Measurements from ENCODE around the gene ZDHHC16. TPM values are rescaled to one million over a fixed set of nuclear protein-coding genes. Genes with fewer than 3 reads are reported as not detected.

Gene ZDHHC16
- total and polyA plus RNA-seq, 10 of the 15 experiments (the other 5 are each of a cell fraction or from before 2014, with no cell fraction given), result 16.8 to 63.1 (median 29.8) TPM

- Histone ChIP-seq H4K20me1 (ENCODE audit: control insufficient read depth, insufficient read depth) (peaks cover 8% of the 10 kb centered on the region; the same call in 1 of the 2 replicates), H3K4me2 (ENCODE audit: control insufficient read depth, insufficient read depth) (peak overlapping the region; percentile 78), H3K79me2 (ENCODE audit: control insufficient read depth, insufficient read depth, low read length) (peaks cover 58% of the 10 kb centered on the region), H3K4me3 (peak overlapping the region; percentile 92), H3K27ac (ENCODE audit: control insufficient read depth, insufficient read depth) (peak overlapping the region; percentile 95), H3K36me3 (ENCODE audit: control insufficient read depth in 2 of 2, insufficient read depth in 2 of 2, low read length in 1 of 2) (peaks cover 9 to 22% of the 10 kb centered on the region in 2 experiments; a peak in 3 of 4 replicates), H2AFZ (ENCODE audit: control insufficient read depth, low read depth, low read length) (no peak overlapping the region), H3K9me3 (replicated peaks; ENCODE audit: control insufficient read depth, insufficient read depth, low read length) (no peaks in the 10 kb centered on the region), H3K27me3 (replicated peaks in 1 of 2; ENCODE audit: control insufficient read depth in 2 of 2, insufficient read depth in 2 of 2, low read length in 1 of 2) (no peaks in the 10 kb centered on the region), H3K9ac (ENCODE audit: control insufficient read depth, insufficient read depth, low read length) (peak overlapping the region; percentile 89), H3K4me1 (ENCODE audit: control insufficient read depth, insufficient read depth, low read length) (peaks cover 10% of the 10 kb centered on the region)
- ChIA-PET RAD21 (ENCODE audit: unreplicated experiment) (interaction anchor here (1.4 to 1.9 kb wide), 2 partner anchors 16 to 21 kb away, joined by 3 to 4 read pairs; no protein-coding TSS in a partner anchor), CTCF (interaction anchor here (0.8 to 1.9 kb wide), 6 partner anchors 18 to 149 kb away, joined by 3 to 10 read pairs (median 4); partner anchors contain the start of gene RRP12), SMC1A (ENCODE audit: uncharacterized antibody, unreplicated experiment) (interaction anchor here (1.0 to 2.1 kb wide), 4 partner anchors 15 to 27 kb away, joined by 3 to 12 read pairs (median 3); partner anchors contain the start of gene RRP12), POLR2A (interaction anchor here (1.4 to 2.6 kb wide), 4 partner anchors 9 to 28 kb away, joined by 3 to 9 read pairs (median 8); partner anchors contain the start of gene RRP12)
- no peak for TF ChIP-seq PKNOX1 (IDR thresholded peaks at IDR 0.05)
- no peak for TF ChIP-seq PML (IDR thresholded peaks at IDR 0.05; ENCODE audit: low read length)
- 0 out of 2 replicates have a peak, but pooled peaks have one; percentile 22 for TF ChIP-seq POLR2AphosphoS5 (IDR thresholded peaks at IDR 0.05; ENCODE audit: low read length)
- no peak for TF ChIP-seq NFYB (IDR thresholded peaks at IDR 0.05; ENCODE audit: insufficient read depth, low read depth, low read length)
- TF ChIP-seq NR2C1 (IDR thresholded peaks at IDR 0.05), result peak; percentile 63
- TF ChIP-seq YY1 (IDR thresholded peaks at IDR 0.05; ENCODE audit: low read depth, low read length), result 0 out of 2 replicates have a peak, but pooled peaks have one; percentile 9
- TF ChIP-seq NFXL1 (IDR thresholded peaks at IDR 0.05; ENCODE audit: borderline replicate concordance), result no peak
- TF ChIP-seq CREB1 (IDR thresholded peaks at IDR 0.05; ENCODE audit: low read depth), result 0 out of 2 replicates have a peak, but pooled peaks have one; percentile 17
- no peak for TF ChIP-seq HCFC1 (IDR thresholded peaks at IDR 0.05; ENCODE audit: low read length)
- 0 out of 2 replicates have a peak, but pooled peaks have one; percentile 15 for TF ChIP-seq POLR2A (IDR thresholded peaks at IDR 0.05; ENCODE audit: low read depth, low read length)
- no peak for TF ChIP-seq CHD2 (IDR thresholded peaks at IDR 0.05; ENCODE audit: borderline replicate concordance, low read depth, low read length)
- TF ChIP-seq SUPT20H (IDR thresholded peaks at IDR 0.05; ENCODE audit: borderline replicate concordance, control insufficient read depth, low read depth, low read length), result no peak
- TF ChIP-seq TAF1 (IDR thresholded peaks at IDR 0.05; ENCODE audit: borderline replicate concordance, low read depth, low read length), result 0 out of 2 replicates have a peak, but pooled peaks have one; percentile 33
- peak; percentile 13 for ATAC-seq
- no peak for DNase-seq (ENCODE audit: low read depth, low spot score)
- 0% methylated on average over 4 of the region's 4 CpGs for WGBS (ENCODE audit: insufficient coverage, insufficient replicate concordance, low lambda C conversion rate, missing lambda C conversion rate)
- in situ Hi-C loops (cut with MboI) (no loop called here), intact Hi-C loops (cut with micrococcal nuclease; ENCODE audit: unreplicated experiment) (loop anchor here (5.0 kb wide), 1 partner anchor 69 kb away; the partner anchor contains the start of genes MMS19 and UBTD1)
- FAIRE-seq, result no peak
- no TSS peak for BruUV-seq (replicated peaks)
Observed at GRCh38 chr10:97428572-97428981, 17.4 kb upstream of the ZDHHC16 start.

All from GM12878 (cell line).